Measurements from ENCODE around the gene MYH14. TPM values are rescaled to one million over a fixed set of nuclear protein-coding genes. Genes with fewer than 3 reads are reported as not detected.
A peak's percentile ranks its signal among the peaks of the same experiment; 100 is the strongest.

The MYH14 gene
- total and polyA plus RNA-seq, 2 of the 13 experiments (the other 11 are each of a cell fraction or from before 2014, with no cell fraction given), result 5.5 to 5.8 TPM

- TF ChIP-seq ZFX (CRISPR knock-in tag; IDR thresholded peaks at IDR 0.05; ENCODE audit: low read depth), result peak; percentile 39; the same call in 1 of the 2 replicates
- peak; percentile 87 for TF ChIP-seq STAG1 (CRISPR knock-in tag; IDR thresholded peaks at IDR 0.05)
- TF ChIP-seq YEATS2 (CRISPR knock-in tag; IDR thresholded peaks at IDR 0.05; ENCODE audit: borderline replicate concordance), result 0 out of 2 replicates have a peak, but pooled peaks have one; percentile 16
- TF ChIP-seq ZBTB21 (CRISPR knock-in tag; IDR thresholded peaks at IDR 0.05), result no peak
- peak; percentile 91 for TF ChIP-seq CTCF (CRISPR knock-in tag; IDR thresholded peaks at IDR 0.05)
- no peak for TF ChIP-seq ZNF432 (CRISPR knock-in tag; IDR thresholded peaks at IDR 0.05; ENCODE audit: borderline replicate concordance)
- peak; percentile 34; the same call in 1 of the 2 replicates for TF ChIP-seq ZFY (CRISPR knock-in tag; IDR thresholded peaks at IDR 0.05)
- TF ChIP-seq ZFP36 (IDR thresholded peaks at IDR 0.05; ENCODE audit: borderline replicate concordance, low read depth, low read length, partially characterized antibody), result peak; percentile 36
- no peak for TF ChIP-seq HNRNPLL (IDR thresholded peaks at IDR 0.05; ENCODE audit: low read depth, low read length, poor library complexity, severe bottlenecking)
- TF ChIP-seq ZFAT (CRISPR knock-in tag; conservative IDR thresholded peaks at IDR 0.05), result no peak
- TF ChIP-seq NCOR1 (IDR thresholded peaks at IDR 0.05; ENCODE audit: borderline replicate concordance, low read length), result no peak
- TF ChIP-seq ZSCAN20 (CRISPR knock-in tag; IDR thresholded peaks at IDR 0.05; ENCODE audit: borderline replicate concordance), result no peak
- 0 out of 2 replicates have a peak, but pooled peaks have one; percentile 40 for TF ChIP-seq KLF6 (CRISPR knock-in tag; IDR thresholded peaks at IDR 0.05)
- TF ChIP-seq ZNF792 (CRISPR knock-in tag; IDR thresholded peaks at IDR 0.05), result 0 out of 2 replicates have a peak, but pooled peaks have one; percentile 27
- peak; percentile 66; the same call in 1 of the 2 replicates for TF ChIP-seq ZNF280B (CRISPR knock-in tag; IDR thresholded peaks at IDR 0.05; ENCODE audit: borderline replicate concordance)
- peak; percentile 47; the same call in 1 of the 2 replicates for TF ChIP-seq ARNT2 (CRISPR knock-in tag; IDR thresholded peaks at IDR 0.05; ENCODE audit: low read depth)
- no peak for TF ChIP-seq YY1 (IDR thresholded peaks at IDR 0.05; ENCODE audit: insufficient read depth, insufficient replicate concordance, low read depth, low read length)
- no peak for TF ChIP-seq ATAD3A (CRISPR knock-in tag; IDR thresholded peaks at IDR 0.05)
- TF ChIP-seq ZNF687 (CRISPR knock-in tag; IDR thresholded peaks at IDR 0.05), result peak; percentile 53
- TF ChIP-seq TEAD3 (CRISPR knock-in tag; optimal IDR thresholded peaks at IDR 0.05; ENCODE audit: borderline replicate concordance), result peak; percentile 60
- peak; percentile 99 for TF ChIP-seq ZSCAN22 (CRISPR knock-in tag; IDR thresholded peaks at IDR 0.05)
Measured at GRCh38 chr19:50357178-50358100, 154.0 kb downstream of the MYH14 start (continued).
